ENCODE measurements around the gene MINDY2.
"Not testable (repeated sequence)": the region's sequence is repeated elsewhere in the genome, so short reads cannot be mapped to it uniquely, and the experiment has no call there.

Gene MINDY2

GRCh38 chr15:58764468-58764867, 6.6 kb upstream of the MINDY2 start:
- FAIRE-seq = no peak
- TF ChIP-seq POLR2AphosphoS5 (IDR thresholded peaks at IDR 0.05; ENCODE audit: low read depth, low read length) (no peak), POLR2A (IDR thresholded peaks at IDR 0.05; ENCODE audit: low read depth, low read length) (no peak), PAX5 (IDR thresholded peaks at IDR 0.05; ENCODE audit: insufficient read depth, low read length, severe bottlenecking) (no peak)
- no peak for DNase-seq (ENCODE audit: insufficient read length, low spot score)

DNA sequence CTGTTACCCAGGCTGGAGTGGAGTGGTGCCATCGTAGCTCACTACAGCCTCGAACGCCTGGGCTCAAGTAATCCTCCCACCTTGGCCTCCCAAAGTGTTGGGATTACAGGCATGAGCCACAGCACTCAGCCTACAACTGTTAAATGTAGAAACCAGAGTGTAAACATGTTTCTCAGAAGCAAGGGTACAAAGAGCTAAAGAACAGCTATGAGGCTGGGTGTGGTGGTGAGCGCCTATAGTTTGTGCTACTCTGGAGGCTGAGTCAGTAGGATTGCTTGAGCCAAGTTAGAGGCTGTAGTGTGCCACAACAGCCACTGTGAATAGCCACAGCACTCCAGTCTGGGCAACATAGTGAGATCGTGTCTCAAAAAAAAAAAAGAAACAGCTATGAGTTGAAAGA, 4.8 kb upstream of the MINDY2 start:
- TF ChIP-seq SPI1 (IDR thresholded peaks at IDR 0.05; ENCODE audit: low read depth, low read length) = no peak
- no peak for TF ChIP-seq POLR2A (IDR thresholded peaks at IDR 0.05; ENCODE audit: low read depth, low read length)
- no peak for TF ChIP-seq POLR2AphosphoS5 (IDR thresholded peaks at IDR 0.05; ENCODE audit: low read depth, low read length)
- TF ChIP-seq POU2F2 (IDR thresholded peaks at IDR 0.05; ENCODE audit: low read depth, low read length) = no peak
- no peak for TF ChIP-seq PAX5 (IDR thresholded peaks at IDR 0.05; ENCODE audit: insufficient read depth, low read length, severe bottlenecking)
- TF ChIP-seq TAF1 (IDR thresholded peaks at IDR 0.05; ENCODE audit: low read depth, low read length) = no peak
- FAIRE-seq (no peak), DNase-seq (ENCODE audit: insufficient read length, low spot score) (no peak)

GRCh38 chr15:58768601-58769004, 2.5 kb upstream of the MINDY2 start:
- FAIRE-seq; DNase-seq (ENCODE audit: insufficient read length, low spot score): not testable (repeated sequence)

DNA sequence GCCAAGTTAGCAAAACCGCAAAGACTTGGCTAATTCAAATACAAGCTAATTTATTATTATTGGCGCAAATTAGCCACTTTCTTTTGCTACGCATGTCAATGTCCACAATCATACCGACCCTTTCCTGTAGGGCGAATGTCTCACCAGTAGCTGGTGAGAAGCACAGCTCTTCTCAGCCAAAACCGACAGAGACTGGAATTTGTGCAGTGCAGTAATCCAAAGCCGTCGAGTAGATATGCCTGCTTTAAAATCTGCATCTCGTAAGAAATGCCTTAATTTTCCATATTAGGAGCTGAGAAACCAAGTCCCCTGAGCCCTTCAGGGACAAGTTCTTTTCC, 614 bp upstream of the MINDY2 start:
- peak; percentile 35 for FAIRE-seq
- peak; percentile 39 for DNase-seq (ENCODE audit: insufficient read length, low spot score)

DNA sequence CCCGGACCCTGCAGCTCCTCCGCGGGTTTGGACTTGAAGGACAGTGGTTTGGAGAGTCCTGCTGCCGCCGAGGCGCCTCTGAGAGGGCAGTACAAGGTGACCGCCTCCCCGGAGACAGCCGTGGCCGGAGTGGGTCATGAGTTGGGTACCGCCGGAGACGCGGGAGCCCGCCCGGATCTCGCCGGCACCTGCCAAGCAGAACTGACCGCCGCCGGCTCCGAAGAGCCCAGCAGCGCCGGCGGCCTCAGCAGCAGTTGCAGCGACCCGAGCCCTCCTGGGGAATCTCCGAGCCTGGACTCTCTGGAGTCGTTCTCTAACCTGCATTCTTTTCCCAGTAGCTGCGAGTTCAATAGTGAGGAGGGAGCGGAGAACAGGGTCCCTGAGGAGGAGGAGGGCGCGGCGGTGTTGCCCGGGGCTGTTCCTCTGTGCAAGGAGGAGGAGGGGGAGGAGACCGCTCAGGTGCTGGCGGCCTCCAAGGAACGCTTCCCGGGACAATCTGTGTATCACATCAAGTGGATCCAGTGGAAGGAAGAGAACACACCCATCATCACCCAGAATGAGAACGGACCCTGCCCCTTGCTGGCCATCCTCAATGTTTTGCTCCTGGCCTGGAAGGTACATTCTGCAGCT, 634 bp downstream of the MINDY2 start:
- no peak for TF ChIP-seq TAF1 (IDR thresholded peaks at IDR 0.05; ENCODE audit: low read depth, low read length)
- no peak for TF ChIP-seq SPI1 (IDR thresholded peaks at IDR 0.05; ENCODE audit: low read depth, low read length)
- TF ChIP-seq PAX5 (IDR thresholded peaks at IDR 0.05; ENCODE audit: insufficient read depth, low read length, severe bottlenecking) = no peak
- TF ChIP-seq POU2F2 (IDR thresholded peaks at IDR 0.05; ENCODE audit: low read depth, low read length) = no peak
- no peak for TF ChIP-seq POLR2A (IDR thresholded peaks at IDR 0.05; ENCODE audit: low read depth, low read length)
- TF ChIP-seq POLR2AphosphoS5 (IDR thresholded peaks at IDR 0.05; ENCODE audit: low read depth, low read length) = no peak
- DNase-seq (ENCODE audit: insufficient read length, low spot score) = peak; percentile 18
- FAIRE-seq = peak; percentile 35

More for the DNA sequence above, 614 bp upstream of the MINDY2 start:
- no peak for TF ChIP-seq PAX5 (IDR thresholded peaks at IDR 0.05; ENCODE audit: insufficient read depth, low read length, severe bottlenecking)
- TF ChIP-seq TAF1 (IDR thresholded peaks at IDR 0.05; ENCODE audit: low read depth, low read length) = no peak
- TF ChIP-seq POU2F2 (IDR thresholded peaks at IDR 0.05; ENCODE audit: low read depth, low read length) = no peak
- no peak for TF ChIP-seq POLR2AphosphoS5 (IDR thresholded peaks at IDR 0.05; ENCODE audit: low read depth, low read length)
- no peak for TF ChIP-seq POLR2A (IDR thresholded peaks at IDR 0.05; ENCODE audit: low read depth, low read length)
- no peak for TF ChIP-seq SPI1 (IDR thresholded peaks at IDR 0.05; ENCODE audit: low read depth, low read length)

GRCh38 chr15:58773024-58773423, 1.9 kb downstream of the MINDY2 start:
- TF ChIP-seq SPI1 (IDR thresholded peaks at IDR 0.05; ENCODE audit: low read depth, low read length) (no peak), TAF1 (IDR thresholded peaks at IDR 0.05; ENCODE audit: low read depth, low read length) (no peak), POU2F2 (IDR thresholded peaks at IDR 0.05; ENCODE audit: low read depth, low read length) (no peak), PAX5 (IDR thresholded peaks at IDR 0.05; ENCODE audit: insufficient read depth, low read length, severe bottlenecking) (no peak), POLR2A (IDR thresholded peaks at IDR 0.05; ENCODE audit: low read depth, low read length) (no peak), POLR2AphosphoS5 (IDR thresholded peaks at IDR 0.05; ENCODE audit: low read depth, low read length) (no peak)
- no peak for DNase-seq (ENCODE audit: insufficient read length, low spot score)
- no peak for FAIRE-seq

DNA sequence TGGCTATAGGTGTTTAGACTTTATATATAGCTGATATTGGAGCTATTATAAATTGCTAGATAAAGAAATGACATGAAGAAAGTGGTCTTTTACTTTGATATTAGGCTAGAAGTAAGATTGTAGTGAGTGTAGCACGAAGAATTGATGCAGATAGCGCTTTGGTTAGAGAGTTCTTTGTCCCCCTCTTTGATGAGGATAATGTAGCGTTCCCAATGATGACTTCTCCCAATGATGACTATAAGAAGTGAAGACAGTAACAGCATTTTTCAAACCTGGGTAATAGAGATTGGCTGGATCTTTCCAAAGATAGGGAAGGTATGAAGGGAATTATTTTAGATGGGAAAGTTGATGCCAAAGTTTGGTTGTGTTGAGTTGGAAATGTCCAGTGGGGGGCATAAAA, 4.3 kb downstream of the MINDY2 start:
- FAIRE-seq (no peak), DNase-seq (ENCODE audit: insufficient read length, low spot score) (no peak)
- TF ChIP-seq POLR2A (IDR thresholded peaks at IDR 0.05; ENCODE audit: low read depth, low read length) = no peak
- no peak for TF ChIP-seq POLR2AphosphoS5 (IDR thresholded peaks at IDR 0.05; ENCODE audit: low read depth, low read length)
- TF ChIP-seq SPI1 (IDR thresholded peaks at IDR 0.05; ENCODE audit: low read depth, low read length) = no peak
- TF ChIP-seq TAF1 (IDR thresholded peaks at IDR 0.05; ENCODE audit: low read depth, low read length) = no peak
- no peak for TF ChIP-seq PAX5 (IDR thresholded peaks at IDR 0.05; ENCODE audit: insufficient read depth, low read length, severe bottlenecking)
- no peak for TF ChIP-seq POU2F2 (IDR thresholded peaks at IDR 0.05; ENCODE audit: low read depth, low read length)

- FAIRE-seq (peak; percentile 74), DNase-seq (ENCODE audit: insufficient read length, low spot score) (peak; percentile 15)
- TF ChIP-seq SPI1 (IDR thresholded peaks at IDR 0.05; ENCODE audit: low read depth, low read length) (peak; percentile 72), POU2F2 (IDR thresholded peaks at IDR 0.05; ENCODE audit: low read depth, low read length) (no peak), POLR2A (IDR thresholded peaks at IDR 0.05; ENCODE audit: low read depth, low read length) (no peak), PAX5 (IDR thresholded peaks at IDR 0.05; ENCODE audit: insufficient read depth, low read length, severe bottlenecking) (no peak), TAF1 (IDR thresholded peaks at IDR 0.05; ENCODE audit: low read depth, low read length) (no peak), POLR2AphosphoS5 (IDR thresholded peaks at IDR 0.05; ENCODE audit: low read depth, low read length) (no peak)
Measured at GRCh38 chr15:58777107-58777506, 6.0 kb downstream of the MINDY2 start.

DNA sequence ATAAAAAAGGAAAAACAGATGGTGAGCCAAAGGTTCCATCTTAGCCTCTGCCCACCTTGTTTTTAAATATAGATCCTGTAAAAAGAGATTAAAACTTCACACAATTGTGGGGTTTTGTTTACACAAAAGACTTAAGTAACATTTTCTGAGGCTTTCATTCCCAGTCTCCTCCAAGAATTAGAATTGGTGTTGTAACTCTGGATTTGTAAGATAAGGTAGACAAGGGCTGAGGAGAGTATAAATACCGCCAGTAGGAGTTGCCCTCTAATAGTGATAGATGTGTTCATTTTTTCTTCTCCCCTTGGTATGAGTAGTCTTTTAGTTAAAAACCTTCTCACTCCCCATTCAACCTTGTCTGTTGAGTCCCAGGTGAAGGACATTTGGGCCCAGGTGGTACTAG, 8.5 kb downstream of the MINDY2 start:
- DNase-seq (ENCODE audit: insufficient read length, low spot score) (no peak), FAIRE-seq (no peak)
- TF ChIP-seq SPI1 (IDR thresholded peaks at IDR 0.05; ENCODE audit: low read depth, low read length) (no peak), POU2F2 (IDR thresholded peaks at IDR 0.05; ENCODE audit: low read depth, low read length) (no peak), PAX5 (IDR thresholded peaks at IDR 0.05; ENCODE audit: insufficient read depth, low read length, severe bottlenecking) (no peak), TAF1 (IDR thresholded peaks at IDR 0.05; ENCODE audit: low read depth, low read length) (no peak), POLR2AphosphoS5 (IDR thresholded peaks at IDR 0.05; ENCODE audit: low read depth, low read length) (no peak), POLR2A (IDR thresholded peaks at IDR 0.05; ENCODE audit: low read depth, low read length) (no peak)

DNA sequence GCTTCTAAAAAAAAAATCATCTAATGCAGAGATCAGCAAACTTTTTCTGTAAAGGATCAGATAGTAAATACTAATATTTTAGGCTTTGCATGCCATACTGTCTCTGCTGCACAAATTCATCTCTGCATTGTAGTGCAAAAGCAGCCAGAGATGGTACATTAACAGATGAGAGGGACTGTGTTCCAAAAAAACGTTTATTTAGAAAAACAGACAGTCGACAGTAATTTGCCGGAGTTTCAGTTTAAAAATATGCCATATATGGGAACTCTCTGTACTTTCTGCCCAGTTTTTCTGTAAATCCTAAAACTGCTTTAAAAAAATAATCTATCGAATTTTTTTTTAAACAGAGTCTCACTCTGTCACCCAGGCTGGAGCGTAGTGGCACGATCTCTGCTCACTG, 14.3 kb downstream of the MINDY2 start:
- no peak for FAIRE-seq

More for the DNA sequence above, 14.3 kb downstream of the MINDY2 start:
- DNase-seq (ENCODE audit: insufficient read length, low spot score) = no peak
- TF ChIP-seq SPI1 (IDR thresholded peaks at IDR 0.05; ENCODE audit: low read depth, low read length) = no peak
- TF ChIP-seq POLR2A (IDR thresholded peaks at IDR 0.05; ENCODE audit: low read depth, low read length) = no peak
- TF ChIP-seq PAX5 (IDR thresholded peaks at IDR 0.05; ENCODE audit: insufficient read depth, low read length, severe bottlenecking) = no peak
- TF ChIP-seq TAF1 (IDR thresholded peaks at IDR 0.05; ENCODE audit: low read depth, low read length) = no peak
- no peak for TF ChIP-seq POLR2AphosphoS5 (IDR thresholded peaks at IDR 0.05; ENCODE audit: low read depth, low read length)
- TF ChIP-seq POU2F2 (IDR thresholded peaks at IDR 0.05; ENCODE audit: low read depth, low read length) = no peak

All from GM12891 (cell line).